MM.1S (cell line): Measurements from ENCODE around the gene NEDD4L.

Experiments used
- DNase-seq: peaks from one replicate; pipeline ENCODE4 v3.0.0-alpha.2; 2015
- H2AFZ ChIP-seq: fragments of 300-600 bp; sonication (generic); 2 replicates; pipeline ENCODE4 v1.6.0; 2016; ENCODE audit warnings: antibody characterized with exemption, low read length
- H3F3A ChIP-seq: fragments of 300-600 bp; sonication (generic); 2 replicates; pipeline ENCODE4 v1.6.1; 2016; ENCODE audit warnings: mild to moderate bottlenecking, antibody characterized with exemption, low read length, moderate library complexity, mixed read lengths; ENCODE audit not compliant: insufficient read depth
- H3K27ac ChIP-seq: fragments of 300-600 bp; sonication (generic); 2 replicates; pipeline ENCODE4 v1.5.1; 2016; ENCODE audit warnings: mild to moderate bottlenecking, low read length
- H3K27me3 ChIP-seq: fragments of 300-600 bp; sonication (generic); replicated peaks from 2 replicates; pipeline ENCODE4 v1.6.0; 2016; ENCODE audit warnings: low read length; ENCODE audit not compliant: insufficient read depth
- H3K36me3 ChIP-seq: fragments of 300-600 bp; sonication (generic); replicated peaks from 2 replicates; pipeline ENCODE4 v1.6.1; 2016; ENCODE audit warnings: mild to moderate bottlenecking, low read length, mixed read lengths; ENCODE audit not compliant: insufficient read depth
- H3K4me1 ChIP-seq: fragments of 300-600 bp; sonication (generic); 2 replicates; pipeline ENCODE4 v1.6.1; 2016; ENCODE audit warnings: low read length, mixed read lengths
- H3K4me2 ChIP-seq: fragments of 300-600 bp; sonication (generic); 2 replicates; pipeline ENCODE4 v1.6.0; 2016; ENCODE audit warnings: low read depth, low read length
- H3K4me3 ChIP-seq: fragments of 300-600 bp; sonication (generic); 2 replicates; pipeline ENCODE4 v1.5.1; 2016; ENCODE audit warnings: low read length, mixed read lengths
- H3K79me2 ChIP-seq: fragments of 300-600 bp; sonication (generic); 2 replicates; pipeline ENCODE4 v1.6.1; 2016; ENCODE audit warnings: mixed run types, low read length, mixed read lengths
- H3K9ac ChIP-seq: fragments of 300-600 bp; sonication (generic); 2 replicates; pipeline ENCODE4 v1.6.1; 2016; ENCODE audit warnings: low read length, mixed read lengths
- H3K9me2 ChIP-seq: fragments of 300-600 bp; sonication (generic); replicated peaks from 2 replicates; pipeline ENCODE4 v1.6.1; 2016; ENCODE audit warnings: mild to moderate bottlenecking, low read length, mixed read lengths; ENCODE audit not compliant: insufficient read depth
- H3K9me3 ChIP-seq: fragments of 300-600 bp; sonication (generic); replicated peaks from 2 replicates; pipeline ENCODE4 v1.6.1; 2016; ENCODE audit warnings: mild to moderate bottlenecking, low read length, mixed read lengths; ENCODE audit not compliant: insufficient read depth
- H4K20me1 ChIP-seq: fragments of 300-600 bp; sonication (generic); 2 replicates; pipeline ENCODE4 v1.6.1; 2016; ENCODE audit warnings: mild to moderate bottlenecking, low read length, moderate library complexity, mixed read lengths; ENCODE audit not compliant: insufficient read depth
- CTCF ChIP-seq: fragments of 300-600 bp; sonication (generic); IDR thresholded peaks from 2 replicates; pipeline ENCODE4 v1.5.1; 2016; ENCODE audit warnings: antibody characterized with exemption, low read length, mixed read lengths
- EZH2 ChIP-seq: fragments of 300-600 bp; sonication (generic); optimal IDR thresholded peaks from 2 replicates; pipeline ENCODE3; 2017; ENCODE audit warnings: low read depth, mild to moderate bottlenecking, antibody characterized with exemption, low read length, mixed read lengths
- EZH2phosphoT487 ChIP-seq: fragments of 300-600 bp; sonication (generic); IDR thresholded peaks from 2 replicates; pipeline ENCODE4 v1.6.1; 2018; ENCODE audit warnings: antibody characterized with exemption, low read length

Gene NEDD4L

DNA sequence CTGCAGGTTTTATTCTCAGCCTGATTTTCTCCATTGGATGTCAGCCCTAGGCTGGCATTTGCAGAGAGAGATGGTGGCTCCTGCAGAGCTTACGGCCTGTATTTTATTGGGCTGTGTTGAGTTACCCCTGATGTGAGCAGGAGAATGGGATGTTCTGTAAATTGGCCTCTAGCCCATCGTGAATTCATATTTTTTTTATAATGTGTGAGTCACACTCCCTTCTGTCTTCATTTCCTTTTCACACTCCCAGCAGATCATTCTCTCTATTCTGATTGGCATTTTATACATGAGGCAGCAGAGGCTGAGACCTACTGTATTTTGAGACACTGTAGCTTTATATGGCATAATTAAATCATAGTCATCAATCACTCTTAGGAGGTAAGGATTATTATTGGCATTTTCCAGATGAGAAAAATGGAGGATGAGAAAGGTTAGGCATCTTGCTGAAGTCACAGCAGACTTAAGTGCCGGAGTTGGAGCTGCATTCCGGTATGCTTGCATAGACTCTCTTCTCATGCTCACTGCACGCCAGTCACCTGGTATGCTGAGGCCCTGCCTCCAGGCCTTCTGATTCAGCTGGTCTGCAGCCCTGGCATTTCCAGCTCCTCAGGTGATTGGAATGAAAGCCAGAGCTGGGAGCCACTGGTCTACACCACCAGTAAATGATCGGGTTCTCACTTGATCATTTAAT, 142.4 kb downstream of the NEDD4L start:
- TF ChIP-seq CTCF (no peak), EZH2 (no peak), EZH2phosphoT487 (no peak)
- no peaks in the 10 kb centered on the region for H3F3A ChIP-seq
- H3K27ac ChIP-seq, result no peak overlapping the region
- H3K4me3 ChIP-seq, result no peak overlapping the region
- no peaks in the 10 kb centered on the region for H3K79me2 ChIP-seq
- no peaks in the 10 kb centered on the region for H3K4me1 ChIP-seq
- H3K9ac ChIP-seq, result no peak overlapping the region
- no peaks in the 10 kb centered on the region for H4K20me1 ChIP-seq
- H3K9me3 ChIP-seq, result no peaks in the 10 kb centered on the region
- H3K4me2 ChIP-seq, result no peak overlapping the region
- H3K36me3 ChIP-seq, result no peaks in the 10 kb centered on the region
- DNase-seq, result no peak
- H3K9me2 ChIP-seq, result no peaks in the 10 kb centered on the region
- no peaks in the 10 kb centered on the region for H3K27me3 ChIP-seq
- no peak overlapping the region for H2AFZ ChIP-seq

DNA sequence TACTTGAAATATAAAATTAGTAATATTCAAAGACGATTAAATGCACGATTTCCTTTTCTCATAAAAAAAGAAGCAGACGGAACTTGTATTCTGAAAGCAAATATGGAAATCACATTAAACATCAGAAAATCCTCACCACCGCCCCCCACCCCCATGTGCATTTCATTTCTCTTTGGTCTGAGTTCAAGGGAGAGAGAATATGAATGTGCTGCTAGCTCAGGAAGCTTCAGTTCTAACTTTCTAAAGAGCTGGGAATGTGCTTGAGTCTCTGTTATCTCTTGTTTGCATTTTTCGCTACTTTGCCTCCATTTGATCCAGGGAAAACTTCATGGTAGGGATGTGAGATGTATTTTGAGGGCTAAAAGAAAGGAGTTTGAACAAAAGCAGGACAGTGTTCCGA, 143.6 kb downstream of the NEDD4L start:
- DNase-seq, result no peak
- no peaks in the 10 kb centered on the region for H3K9me3 ChIP-seq
- H2AFZ ChIP-seq, result no peak overlapping the region
- H4K20me1 ChIP-seq, result no peaks in the 10 kb centered on the region
- H3K36me3 ChIP-seq, result no peaks in the 10 kb centered on the region
- no peak for TF ChIP-seq EZH2phosphoT487
- TF ChIP-seq EZH2, result no peak
- no peak for TF ChIP-seq CTCF
- no peak overlapping the region for H3K4me3 ChIP-seq
- no peak overlapping the region for H3K9ac ChIP-seq
- H3K4me2 ChIP-seq, result no peak overlapping the region
- no peaks in the 10 kb centered on the region for H3K79me2 ChIP-seq
- H3K27me3 ChIP-seq, result no peaks in the 10 kb centered on the region
- H3F3A ChIP-seq, result no peaks in the 10 kb centered on the region
- no peak overlapping the region for H3K27ac ChIP-seq
- H3K4me1 ChIP-seq, result no peaks in the 10 kb centered on the region
- no peaks in the 10 kb centered on the region for H3K9me2 ChIP-seq

DNA sequence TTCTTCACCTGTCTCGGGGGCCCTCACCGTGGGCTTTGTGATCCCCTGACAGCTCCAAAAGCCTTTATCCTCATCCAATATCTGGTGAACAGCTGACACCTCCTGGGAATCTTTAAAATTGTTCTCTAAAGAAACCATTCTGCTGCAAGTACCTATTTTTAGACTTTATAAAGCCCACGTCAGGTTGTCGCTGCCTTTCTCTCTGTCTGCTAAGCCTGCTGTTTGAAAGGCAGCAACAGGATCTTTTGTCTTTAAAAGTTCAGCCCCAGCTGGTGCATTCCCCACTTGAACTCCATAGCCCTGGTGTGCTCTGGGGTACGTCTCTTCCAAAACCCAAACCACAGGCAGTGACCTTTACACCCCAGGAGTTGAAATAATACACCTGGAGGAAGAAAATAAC, 145.0 kb downstream of the NEDD4L start:
- Histone ChIP-seq H2AFZ (no peak overlapping the region), H3K4me1 (no peaks in the 10 kb centered on the region), H4K20me1 (no peaks in the 10 kb centered on the region), H3K27ac (no peak overlapping the region), H3K9ac (no peak overlapping the region), H3K9me3 (no peaks in the 10 kb centered on the region), H3K9me2 (no peaks in the 10 kb centered on the region), H3K4me3 (no peak overlapping the region), H3F3A (no peaks in the 10 kb centered on the region), H3K27me3 (no peaks in the 10 kb centered on the region), H3K4me2 (no peak overlapping the region), H3K79me2 (no peaks in the 10 kb centered on the region), H3K36me3 (no peaks in the 10 kb centered on the region)
- DNase-seq, result no peak
- TF ChIP-seq EZH2, result no peak
- TF ChIP-seq CTCF, result no peak
- TF ChIP-seq EZH2phosphoT487, result no peak
